Effector CD4-positive, alpha-beta T cell (primary cell): ENCODE measurements around the gene CBR1.

Experiments used
- DNase-seq: peaks from one replicate; pipeline ENCODE4 v3.0.0-alpha.2; 2020

The CBR1 gene

GRCh38 chr21:36120304-36120888, 50.6 kb downstream of the CBR1 start:
- no peak for DNase-seq
